ENCODE data around the gene APOL4.
"Not testable (repeated sequence)": the region's sequence is repeated elsewhere in the genome, so short reads cannot be mapped to it uniquely, and the experiment has no call there.

The APOL4 gene

DNA sequence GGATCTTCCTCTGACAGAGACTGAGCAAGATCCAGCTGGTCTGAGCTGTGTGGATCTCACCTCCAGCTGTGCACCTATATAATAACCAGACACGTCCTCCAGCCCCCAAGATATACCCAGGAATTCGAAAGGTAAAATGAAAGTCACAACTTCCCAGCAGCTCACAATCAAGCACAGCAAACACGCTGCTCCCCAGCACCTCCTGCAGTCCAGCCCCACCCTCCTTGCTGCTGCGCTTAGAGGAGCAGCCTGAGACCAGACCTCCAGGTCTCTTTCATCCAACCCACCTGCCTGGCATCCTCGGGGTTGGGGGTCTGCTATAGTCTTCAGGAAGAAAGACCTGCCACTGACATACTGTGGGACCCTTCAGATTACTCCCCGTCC lies 3.0 kb upstream of the APOL4 start:
- Histone ChIP-seq H3K9ac (ENCODE audit: insufficient read length, low read depth) (no peak overlapping the region), H3K36me3 (ENCODE audit: insufficient read depth, insufficient read length, low read length) (no peaks in the 10 kb centered on the region), H3K4me3 (ENCODE audit: insufficient read length, low read depth) (no peak overlapping the region), H3K9me3 (ENCODE audit: insufficient read depth, low read length) (peaks cover 10% of the 10 kb centered on the region; the same call in 1 of the 2 replicates), H3K4me1 (ENCODE audit: insufficient read depth, insufficient read length) (no peaks in the 10 kb centered on the region), H3K27me3 (ENCODE audit: insufficient read depth, insufficient read length) (no peaks in the 10 kb centered on the region)
- TF ChIP-seq SUZ12 (IDR thresholded peaks at IDR 0.05; ENCODE audit: extremely low read depth, insufficient read depth, insufficient read length) (no peak), YY1 (IDR thresholded peaks at IDR 0.05; ENCODE audit: insufficient read depth, insufficient read length) (no peak), ZNF274 (IDR thresholded peaks at IDR 0.05; ENCODE audit: low read depth, low read length) (no peak)
- no peak for DNase-seq (ENCODE audit: low read depth, low spot score)

DNA sequence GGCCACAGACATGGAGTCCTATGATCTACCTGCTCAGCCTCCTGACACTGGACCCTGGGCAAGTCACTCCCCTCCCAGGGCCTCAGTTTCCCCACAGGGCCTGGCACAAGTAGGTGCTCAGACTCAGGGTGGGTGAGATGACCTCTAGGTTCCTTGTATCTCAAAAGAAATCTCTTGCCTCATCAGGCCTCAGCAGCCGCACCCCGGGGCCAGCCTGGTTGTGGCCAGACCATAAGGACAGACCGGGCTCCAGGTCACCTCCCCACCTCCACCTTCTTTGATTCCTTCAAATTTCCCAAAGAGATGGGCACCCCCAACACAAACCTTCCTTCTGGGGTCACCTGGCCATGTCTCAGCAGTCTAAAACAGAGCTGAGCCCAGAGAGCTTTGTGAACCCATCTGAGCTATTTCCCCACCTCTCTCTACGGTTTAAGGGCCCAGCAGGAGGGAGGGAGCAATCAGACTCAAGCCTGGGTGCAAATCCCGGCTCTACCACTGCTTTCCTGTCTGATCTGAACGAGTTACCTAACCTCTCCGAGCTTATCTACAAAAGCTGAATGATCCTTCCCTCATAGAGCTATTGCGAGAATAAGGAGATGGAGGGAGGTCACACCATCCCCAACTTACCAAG lies 2.5 kb upstream of the APOL4 start:
- TF ChIP-seq SUZ12 (IDR thresholded peaks at IDR 0.05; ENCODE audit: extremely low read depth, insufficient read depth, insufficient read length): no peak
- TF ChIP-seq YY1 (IDR thresholded peaks at IDR 0.05; ENCODE audit: insufficient read depth, insufficient read length): no peak
- TF ChIP-seq ZNF274 (IDR thresholded peaks at IDR 0.05; ENCODE audit: low read depth, low read length): no peak
- no peak for DNase-seq (ENCODE audit: low read depth, low spot score)
- no peak overlapping the region for H3K9ac ChIP-seq (ENCODE audit: insufficient read length, low read depth)
- peaks cover 5% of the 10 kb centered on the region; the same call in 1 of the 2 replicates for H3K9me3 ChIP-seq (ENCODE audit: insufficient read depth, low read length)
- no peaks in the 10 kb centered on the region for H3K4me1 ChIP-seq (ENCODE audit: insufficient read depth, insufficient read length)
- no peaks in the 10 kb centered on the region for H3K36me3 ChIP-seq (ENCODE audit: insufficient read depth, insufficient read length, low read length)
- H3K27me3 ChIP-seq (ENCODE audit: insufficient read depth, insufficient read length): no peaks in the 10 kb centered on the region
- no peak overlapping the region for H3K4me3 ChIP-seq (ENCODE audit: insufficient read length, low read depth)

DNA sequence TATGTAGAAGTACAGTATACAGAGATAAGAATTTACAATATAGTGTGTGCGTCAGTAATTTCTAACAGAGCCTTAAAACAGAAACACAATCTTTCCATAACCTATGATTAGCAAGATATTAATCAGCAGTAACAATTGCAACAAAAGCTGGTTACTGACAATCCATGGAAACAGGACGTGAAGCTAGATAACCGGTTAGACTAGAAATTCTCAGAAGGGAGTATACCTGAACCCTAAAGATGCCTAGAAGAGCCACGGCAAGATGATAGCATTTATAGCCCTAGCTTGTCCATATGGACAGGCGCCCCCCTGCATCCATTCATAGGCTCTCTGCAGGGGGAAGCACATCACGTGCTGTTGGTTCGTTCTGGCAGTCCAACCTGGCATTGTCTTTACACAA lies 1.8 kb upstream of the APOL4 start:
- DNase-seq (ENCODE audit: low read depth, low spot score): not testable (repeated sequence)

GRCh38 chr22:36202906-36203305 lies 1.3 kb upstream of the APOL4 start:
- H3K9ac ChIP-seq (ENCODE audit: insufficient read length, low read depth); H3K27me3 ChIP-seq (ENCODE audit: insufficient read depth, insufficient read length); DNase-seq (ENCODE audit: low read depth, low spot score); H3K36me3 ChIP-seq (ENCODE audit: insufficient read depth, insufficient read length, low read length); H3K4me3 ChIP-seq (ENCODE audit: insufficient read length, low read depth); H3K4me1 ChIP-seq (ENCODE audit: insufficient read depth, insufficient read length); H3K9me3 ChIP-seq (ENCODE audit: insufficient read depth, low read length): not testable (repeated sequence)

More for the DNA sequence above, 1.8 kb upstream of the APOL4 start:
- H3K4me1 ChIP-seq (ENCODE audit: insufficient read depth, insufficient read length); H3K36me3 ChIP-seq (ENCODE audit: insufficient read depth, insufficient read length, low read length); H3K9ac ChIP-seq (ENCODE audit: insufficient read length, low read depth); H3K4me3 ChIP-seq (ENCODE audit: insufficient read length, low read depth); H3K27me3 ChIP-seq (ENCODE audit: insufficient read depth, insufficient read length); H3K9me3 ChIP-seq (ENCODE audit: insufficient read depth, low read length): not testable (repeated sequence)

DNA sequence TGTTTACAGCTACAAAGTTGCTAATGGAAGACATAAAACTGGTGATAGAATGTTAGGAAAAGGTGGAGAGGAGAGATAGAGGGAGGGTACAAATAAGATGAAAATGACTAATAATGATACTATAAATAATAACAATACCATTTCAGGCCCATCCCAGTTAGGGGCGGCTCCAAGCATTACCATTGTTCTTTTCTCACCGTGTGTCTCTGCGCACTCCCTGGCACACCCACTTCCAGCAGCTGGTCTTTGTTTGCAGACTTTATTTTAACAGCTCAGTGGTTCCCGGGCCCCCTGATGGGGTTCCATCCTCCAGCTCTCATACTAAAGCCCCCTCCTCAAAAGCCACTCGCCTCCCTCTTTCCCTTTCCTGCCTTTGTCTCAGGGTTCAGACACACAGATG lies 584 bp downstream of the APOL4 start:
- H3K36me3 ChIP-seq (ENCODE audit: insufficient read depth, insufficient read length, low read length); H3K4me1 ChIP-seq (ENCODE audit: insufficient read depth, insufficient read length); H3K27me3 ChIP-seq (ENCODE audit: insufficient read depth, insufficient read length); H3K9me3 ChIP-seq (ENCODE audit: insufficient read depth, low read length); H3K4me3 ChIP-seq (ENCODE audit: insufficient read length, low read depth); DNase-seq (ENCODE audit: low read depth, low spot score); H3K9ac ChIP-seq (ENCODE audit: insufficient read length, low read depth): not testable (repeated sequence)

DNA sequence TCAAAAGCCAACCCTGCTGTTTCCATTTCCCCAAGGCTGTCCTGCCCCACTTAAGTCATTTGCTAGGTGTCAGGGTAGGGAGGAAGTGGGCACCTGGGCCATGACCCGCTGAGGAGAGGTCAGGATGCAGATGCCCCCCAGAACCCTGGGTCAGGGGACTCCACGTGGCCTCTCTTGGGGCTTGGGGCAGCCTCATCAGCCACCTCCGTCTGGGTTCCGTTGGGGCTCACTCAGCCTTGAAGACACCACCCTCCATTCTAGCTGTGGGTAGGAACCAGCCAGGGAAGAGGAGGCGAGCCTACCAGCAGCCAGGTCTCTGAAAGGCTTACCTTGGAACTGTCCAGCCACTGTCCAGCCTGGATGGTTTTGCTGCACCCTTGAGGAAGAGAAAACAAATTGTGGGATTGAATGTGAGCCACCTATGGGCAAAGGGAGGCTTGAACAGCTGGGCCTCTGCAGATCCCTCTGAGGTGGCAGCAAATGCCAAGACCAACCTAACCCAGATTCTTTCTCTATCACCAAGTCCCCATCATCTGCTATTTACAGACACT lies 2.5 kb downstream of the APOL4 start:
- Histone ChIP-seq H3K9me3 (ENCODE audit: insufficient read depth, low read length) (no peaks in the 10 kb centered on the region), H3K36me3 (ENCODE audit: insufficient read depth, insufficient read length, low read length) (no peaks in the 10 kb centered on the region), H3K27me3 (ENCODE audit: insufficient read depth, insufficient read length) (no peaks in the 10 kb centered on the region), H3K4me1 (ENCODE audit: insufficient read depth, insufficient read length) (no peaks in the 10 kb centered on the region), H3K4me3 (ENCODE audit: insufficient read length, low read depth) (no peak overlapping the region), H3K9ac (ENCODE audit: insufficient read length, low read depth) (no peak overlapping the region)
- TF ChIP-seq YY1 (IDR thresholded peaks at IDR 0.05; ENCODE audit: insufficient read depth, insufficient read length) (no peak), ZNF274 (IDR thresholded peaks at IDR 0.05; ENCODE audit: low read depth, low read length) (no peak), SUZ12 (IDR thresholded peaks at IDR 0.05; ENCODE audit: extremely low read depth, insufficient read depth, insufficient read length) (no peak)
- no peak for DNase-seq (ENCODE audit: low read depth, low spot score)

DNA sequence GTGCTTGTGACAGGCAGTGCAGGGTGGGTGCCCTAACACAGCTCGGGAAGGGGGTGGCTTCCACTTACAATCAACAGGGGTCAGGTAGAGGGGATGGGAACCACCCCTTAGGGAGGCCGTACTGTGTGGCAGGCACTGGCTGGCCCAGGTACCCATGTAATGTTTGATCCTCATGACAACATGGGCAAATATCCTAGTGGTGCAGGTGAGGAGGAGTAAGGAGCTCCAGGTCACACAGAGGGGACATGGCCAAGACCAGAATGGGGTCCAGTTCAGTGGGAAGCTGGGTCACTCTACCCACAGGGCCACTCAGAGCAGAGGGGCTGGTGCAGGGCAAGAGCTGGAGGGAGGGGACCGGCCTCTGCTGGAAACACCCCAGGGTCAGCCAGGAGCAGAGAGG lies 3.1 kb downstream of the APOL4 start:
- H3K9me3 ChIP-seq (ENCODE audit: insufficient read depth, low read length): no peaks in the 10 kb centered on the region
- no peaks in the 10 kb centered on the region for H3K36me3 ChIP-seq (ENCODE audit: insufficient read depth, insufficient read length, low read length)
- H3K9ac ChIP-seq (ENCODE audit: insufficient read length, low read depth): no peak overlapping the region
- TF ChIP-seq SUZ12 (IDR thresholded peaks at IDR 0.05; ENCODE audit: extremely low read depth, insufficient read depth, insufficient read length) (no peak), ZNF274 (IDR thresholded peaks at IDR 0.05; ENCODE audit: low read depth, low read length) (no peak), YY1 (IDR thresholded peaks at IDR 0.05; ENCODE audit: insufficient read depth, insufficient read length) (no peak)
- H3K4me3 ChIP-seq (ENCODE audit: insufficient read length, low read depth): no peak overlapping the region
- no peak for DNase-seq (ENCODE audit: low read depth, low spot score)
- no peaks in the 10 kb centered on the region for H3K4me1 ChIP-seq (ENCODE audit: insufficient read depth, insufficient read length)
- H3K27me3 ChIP-seq (ENCODE audit: insufficient read depth, insufficient read length): no peaks in the 10 kb centered on the region

DNA sequence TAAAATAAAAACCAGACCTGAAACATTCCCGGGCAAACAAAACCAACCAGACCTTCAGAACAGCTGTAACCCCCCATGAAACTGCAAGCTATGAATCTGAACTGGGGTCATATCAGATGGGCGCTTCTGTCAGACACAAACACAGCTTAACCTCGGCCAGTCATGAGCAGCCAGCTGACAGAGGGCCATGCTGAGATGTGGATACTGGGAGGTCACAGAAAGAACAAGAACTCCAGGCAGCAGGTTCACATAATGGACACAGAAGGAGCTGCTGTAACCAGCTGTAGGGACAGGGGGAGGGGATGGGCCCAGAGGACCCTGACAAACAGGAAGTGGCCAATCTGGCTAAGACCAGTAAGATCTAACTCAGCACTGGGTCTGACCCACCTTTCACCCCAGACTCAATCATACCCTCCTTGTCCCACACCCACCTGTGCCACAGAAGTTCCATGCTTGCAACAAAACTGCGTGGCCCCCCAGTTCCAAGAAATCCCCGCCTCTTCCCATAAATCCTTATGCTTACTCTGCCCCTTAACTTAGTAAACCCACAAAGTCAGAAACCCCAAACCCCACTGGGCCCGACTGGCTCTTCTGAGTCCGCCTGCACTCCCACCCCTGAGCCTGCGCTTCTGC lies 4.0 kb downstream of the APOL4 start:
- TF ChIP-seq ZNF274 (IDR thresholded peaks at IDR 0.05; ENCODE audit: low read depth, low read length) (no peak), SUZ12 (IDR thresholded peaks at IDR 0.05; ENCODE audit: extremely low read depth, insufficient read depth, insufficient read length) (no peak), YY1 (IDR thresholded peaks at IDR 0.05; ENCODE audit: insufficient read depth, insufficient read length) (no peak)
- H3K4me3 ChIP-seq (ENCODE audit: insufficient read length, low read depth): no peak overlapping the region
- no peak overlapping the region for H3K9ac ChIP-seq (ENCODE audit: insufficient read length, low read depth)
- H3K36me3 ChIP-seq (ENCODE audit: insufficient read depth, insufficient read length, low read length): no peaks in the 10 kb centered on the region
- H3K27me3 ChIP-seq (ENCODE audit: insufficient read depth, insufficient read length): no peaks in the 10 kb centered on the region
- DNase-seq (ENCODE audit: low read depth, low spot score): no peak
- H3K4me1 ChIP-seq (ENCODE audit: insufficient read depth, insufficient read length): no peaks in the 10 kb centered on the region
- H3K9me3 ChIP-seq (ENCODE audit: insufficient read depth, low read length): no peaks in the 10 kb centered on the region
